Panc1 (cell line): ENCODE measurements around the gene SKOR1.

Experiments used
- POLR2AphosphoS5 ChIP-seq: IDR thresholded peaks from 2 replicates; pipeline ENCODE4 v1.6.1; 2012; ENCODE audit warnings: mild to moderate bottlenecking, low read depth, low read length, moderate library complexity
- TF ChIP-seq, protein P1 (sequence below): fragments of 450-650 bp; IDR thresholded peaks from 2 replicates; pipeline ENCODE4 v1.5.1; 2017; ENCODE audit warnings: mild to moderate bottlenecking

DNA sequence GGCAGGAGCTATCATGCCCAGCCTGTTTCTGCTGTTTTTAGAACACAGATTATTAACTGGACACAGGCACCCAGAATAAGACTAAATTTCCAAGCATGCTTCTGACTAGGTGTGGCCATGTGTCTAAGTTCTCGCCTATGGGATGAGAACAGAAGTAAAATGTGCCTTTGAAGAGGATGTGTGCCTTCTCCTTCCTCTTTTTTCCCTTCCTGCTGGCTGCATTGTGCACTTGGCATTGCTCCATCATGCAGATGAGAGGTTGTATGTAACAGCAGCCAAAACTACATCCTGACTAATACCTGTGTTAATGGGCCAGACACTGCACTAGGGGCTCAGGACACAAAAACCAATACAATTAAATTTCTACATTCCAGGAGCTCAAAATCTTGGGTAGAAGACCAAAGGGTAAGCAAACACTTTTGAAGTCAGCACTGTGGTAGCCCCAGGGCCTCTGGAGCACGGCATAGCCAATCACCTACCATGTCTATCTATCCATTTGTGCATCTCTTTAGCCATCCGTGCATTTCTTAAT, 55.4 kb downstream of the SKOR1 start:
- TF ChIP-seq, protein P1, sequence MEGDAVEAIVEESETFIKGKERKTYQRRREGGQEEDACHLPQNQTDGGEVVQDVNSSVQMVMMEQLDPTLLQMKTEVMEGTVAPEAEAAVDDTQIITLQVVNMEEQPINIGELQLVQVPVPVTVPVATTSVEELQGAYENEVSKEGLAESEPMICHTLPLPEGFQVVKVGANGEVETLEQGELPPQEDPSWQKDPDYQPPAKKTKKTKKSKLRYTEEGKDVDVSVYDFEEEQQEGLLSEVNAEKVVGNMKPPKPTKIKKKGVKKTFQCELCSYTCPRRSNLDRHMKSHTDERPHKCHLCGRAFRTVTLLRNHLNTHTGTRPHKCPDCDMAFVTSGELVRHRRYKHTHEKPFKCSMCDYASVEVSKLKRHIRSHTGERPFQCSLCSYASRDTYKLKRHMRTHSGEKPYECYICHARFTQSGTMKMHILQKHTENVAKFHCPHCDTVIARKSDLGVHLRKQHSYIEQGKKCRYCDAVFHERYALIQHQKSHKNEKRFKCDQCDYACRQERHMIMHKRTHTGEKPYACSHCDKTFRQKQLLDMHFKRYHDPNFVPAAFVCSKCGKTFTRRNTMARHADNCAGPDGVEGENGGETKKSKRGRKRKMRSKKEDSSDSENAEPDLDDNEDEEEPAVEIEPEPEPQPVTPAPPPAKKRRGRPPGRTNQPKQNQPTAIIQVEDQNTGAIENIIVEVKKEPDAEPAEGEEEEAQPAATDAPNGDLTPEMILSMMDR: no peak
- TF ChIP-seq POLR2AphosphoS5: no peak
